C4-2B (cell line): ENCODE data around the gene CLSTN2.

Experiments
- ZFX ChIP-seq: fragments of 450-650 bp; IDR thresholded peaks from 2 replicates; pipeline ENCODE4 v1.6.1; 2017
- TF ChIP-seq, protein P1 (sequence below): fragments of 450-650 bp; conservative IDR thresholded peaks from 2 replicates; pipeline ENCODE4 v1.5.1; 2017; ENCODE audit warnings: mild to moderate bottlenecking

GRCh38 chr3:140298043-140298442 is 363.1 kb downstream of the CLSTN2 start:
- TF ChIP-seq, protein P1, sequence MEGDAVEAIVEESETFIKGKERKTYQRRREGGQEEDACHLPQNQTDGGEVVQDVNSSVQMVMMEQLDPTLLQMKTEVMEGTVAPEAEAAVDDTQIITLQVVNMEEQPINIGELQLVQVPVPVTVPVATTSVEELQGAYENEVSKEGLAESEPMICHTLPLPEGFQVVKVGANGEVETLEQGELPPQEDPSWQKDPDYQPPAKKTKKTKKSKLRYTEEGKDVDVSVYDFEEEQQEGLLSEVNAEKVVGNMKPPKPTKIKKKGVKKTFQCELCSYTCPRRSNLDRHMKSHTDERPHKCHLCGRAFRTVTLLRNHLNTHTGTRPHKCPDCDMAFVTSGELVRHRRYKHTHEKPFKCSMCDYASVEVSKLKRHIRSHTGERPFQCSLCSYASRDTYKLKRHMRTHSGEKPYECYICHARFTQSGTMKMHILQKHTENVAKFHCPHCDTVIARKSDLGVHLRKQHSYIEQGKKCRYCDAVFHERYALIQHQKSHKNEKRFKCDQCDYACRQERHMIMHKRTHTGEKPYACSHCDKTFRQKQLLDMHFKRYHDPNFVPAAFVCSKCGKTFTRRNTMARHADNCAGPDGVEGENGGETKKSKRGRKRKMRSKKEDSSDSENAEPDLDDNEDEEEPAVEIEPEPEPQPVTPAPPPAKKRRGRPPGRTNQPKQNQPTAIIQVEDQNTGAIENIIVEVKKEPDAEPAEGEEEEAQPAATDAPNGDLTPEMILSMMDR, result no peak
- no peak for TF ChIP-seq ZFX
